Cardiac fibroblast (primary cell): Measurements from ENCODE around the gene TTF1.
"Not testable (repeated sequence)": the region's sequence is repeated elsewhere in the genome, so short reads cannot be mapped to it uniquely, and the experiment has no call there.

Experiments
- DNase-seq, 2 donors: peaks; one replicate each; pipeline versions ENCODE4 v3.0.0 to v3.0.0-alpha.2; 2010; ENCODE audit warnings: low read depth in 2 of 2
- H3K4me3 ChIP-seq, 2 donors: replicated peaks in 1 of 2; 1 replicate in 1 of 2; 2 replicates in 1 of 2; pipeline ENCODE4 v1.5.1; 2011; ENCODE audit warnings: low read depth in 2 of 2, low read length in 2 of 2, mild to moderate bottlenecking in 2 of 2, moderate library complexity in 1 of 2
- TF ChIP-seq, protein P1 (sequence below): IDR thresholded peaks from one replicate; pipeline ENCODE4 v1.5.1; 2011; ENCODE audit warnings: low read depth, mild to moderate bottlenecking, low read length, inconsistent platforms

Gene TTF1

GRCh38 chr9:132387133-132387532 lies 19.5 kb downstream of the TTF1 start:
- TF ChIP-seq, protein P1, sequence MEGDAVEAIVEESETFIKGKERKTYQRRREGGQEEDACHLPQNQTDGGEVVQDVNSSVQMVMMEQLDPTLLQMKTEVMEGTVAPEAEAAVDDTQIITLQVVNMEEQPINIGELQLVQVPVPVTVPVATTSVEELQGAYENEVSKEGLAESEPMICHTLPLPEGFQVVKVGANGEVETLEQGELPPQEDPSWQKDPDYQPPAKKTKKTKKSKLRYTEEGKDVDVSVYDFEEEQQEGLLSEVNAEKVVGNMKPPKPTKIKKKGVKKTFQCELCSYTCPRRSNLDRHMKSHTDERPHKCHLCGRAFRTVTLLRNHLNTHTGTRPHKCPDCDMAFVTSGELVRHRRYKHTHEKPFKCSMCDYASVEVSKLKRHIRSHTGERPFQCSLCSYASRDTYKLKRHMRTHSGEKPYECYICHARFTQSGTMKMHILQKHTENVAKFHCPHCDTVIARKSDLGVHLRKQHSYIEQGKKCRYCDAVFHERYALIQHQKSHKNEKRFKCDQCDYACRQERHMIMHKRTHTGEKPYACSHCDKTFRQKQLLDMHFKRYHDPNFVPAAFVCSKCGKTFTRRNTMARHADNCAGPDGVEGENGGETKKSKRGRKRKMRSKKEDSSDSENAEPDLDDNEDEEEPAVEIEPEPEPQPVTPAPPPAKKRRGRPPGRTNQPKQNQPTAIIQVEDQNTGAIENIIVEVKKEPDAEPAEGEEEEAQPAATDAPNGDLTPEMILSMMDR: no peak
- no peak overlapping the region for H3K4me3 ChIP-seq
- no peak for DNase-seq

- no peak for DNase-seq
- TF ChIP-seq, protein P1: no peak
- no peak overlapping the region for H3K4me3 ChIP-seq
Observed at GRCh38 chr9:132384376-132384775, 22.3 kb downstream of the TTF1 start.

DNA sequence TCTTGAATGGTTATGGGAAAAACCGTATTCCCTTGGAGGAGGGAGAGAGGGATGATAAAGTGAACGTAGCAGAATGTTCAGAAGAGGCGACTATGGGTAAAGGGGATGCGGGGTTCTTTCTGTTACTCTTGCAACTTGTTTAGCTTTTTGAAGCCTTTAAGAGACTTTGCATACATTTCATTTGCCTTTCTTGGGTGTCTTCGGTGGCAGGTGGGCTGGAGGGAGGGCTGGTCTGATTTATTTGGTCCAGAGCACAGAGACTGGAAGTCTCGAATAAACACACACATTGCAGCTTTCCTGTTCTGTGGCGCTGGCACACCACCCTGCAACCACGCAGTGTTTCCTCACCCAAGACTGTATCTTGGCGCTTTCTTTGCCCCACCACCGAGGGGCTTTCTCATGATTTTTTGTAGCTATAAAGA lies 23.2 kb downstream of the TTF1 start:
- DNase-seq: no peak
- TF ChIP-seq, protein P1: no peak
- no peak overlapping the region for H3K4me3 ChIP-seq

DNA sequence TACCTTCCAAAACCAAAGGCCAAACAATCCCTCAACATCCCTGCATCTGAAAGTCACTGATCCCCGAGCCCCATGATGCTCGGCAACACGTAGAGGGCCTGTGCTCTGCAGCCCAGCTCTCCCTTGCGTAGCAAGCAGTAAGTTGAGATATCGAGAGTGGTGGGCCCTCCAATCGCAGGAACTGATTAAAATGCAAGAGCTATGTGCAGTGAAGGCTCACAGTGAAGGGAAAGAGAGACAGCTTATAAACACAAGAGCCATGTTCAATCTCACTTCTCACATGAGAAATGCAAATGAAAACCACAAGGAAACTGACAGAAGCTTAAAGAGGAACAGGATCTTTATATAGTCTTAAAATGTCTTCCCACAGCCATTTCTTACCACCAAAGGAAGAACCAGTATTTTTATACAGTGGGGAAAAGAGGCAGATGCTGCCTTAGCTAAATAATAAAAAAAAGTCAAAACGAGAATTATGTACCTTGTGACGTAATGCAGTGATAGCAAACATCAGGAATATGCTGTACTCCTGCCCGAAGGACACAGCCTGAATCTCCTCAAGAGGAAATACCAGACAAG lies 24.6 kb downstream of the TTF1 start:
- no peak overlapping the region for H3K4me3 ChIP-seq
- TF ChIP-seq, protein P1: no peak
- no peak for DNase-seq

GRCh38 chr9:132378416-132378815 lies 28.2 kb downstream of the TTF1 start:
- DNase-seq, H3K4me3 ChIP-seq: not testable (repeated sequence)

DNA sequence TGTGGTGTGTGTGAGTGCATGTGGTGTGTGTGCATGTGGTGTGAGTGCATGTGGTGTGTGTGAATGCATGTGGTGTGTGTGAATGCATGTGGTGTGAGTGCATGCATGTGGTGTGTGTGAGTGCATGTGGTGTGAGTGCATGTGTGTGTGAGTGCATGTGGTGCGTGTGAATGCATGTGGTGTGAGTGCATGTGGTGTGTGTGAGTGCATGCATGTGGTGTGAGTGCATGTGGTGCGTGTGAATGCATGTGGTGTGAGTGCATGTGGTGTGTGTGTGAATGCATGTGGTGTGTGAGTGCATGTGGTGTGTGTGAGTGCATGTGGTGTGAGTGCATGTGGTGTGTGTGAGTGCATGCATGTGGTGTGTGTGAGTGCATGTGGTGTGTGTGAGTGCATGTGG lies 28.9 kb downstream of the TTF1 start:
- not testable (repeated sequence) for DNase-seq

GRCh38 chr9:132372177-132373095 lies 34.2 kb downstream of the TTF1 start:
- peak; percentile 50 to 84 for DNase-seq
- H3K4me3 ChIP-seq: no peak overlapping the region
- TF ChIP-seq, protein P1: no peak

More for the DNA sequence above, 28.9 kb downstream of the TTF1 start:
- not testable (repeated sequence) for H3K4me3 ChIP-seq
